Transverse colon (tissue), 4 donors: Measurements from ENCODE around the gene PIM3.

ENCODE experiments used
- CTCF ChIP-seq, 5 experiments: fragments of 200-600 bp in 3 of 5; fragments of 450-650 bp in 2 of 5; sonication (generic) in 3 of 5; IDR thresholded peaks; 1 replicate in 2 of 5; 2 replicates in 3 of 5; pipeline ENCODE4 v1.5.1; 2016 to 2017; ENCODE audit warnings: antibody characterized with exemption in 5 of 5, inconsistent platforms in 3 of 5, mild to moderate bottlenecking in 2 of 5, moderate library complexity in 1 of 5
- EP300 ChIP-seq: sonication (generic); formaldehyde crosslinking; IDR thresholded peaks from one replicate; pipeline ENCODE4 v1.6.1; 2017; ENCODE audit warnings: antibody characterized with exemption, low read depth
- POLR2A ChIP-seq: fragments of 450-650 bp; IDR thresholded peaks from one replicate; pipeline ENCODE4 v1.6.1; 2016; ENCODE audit warnings: antibody characterized with exemption, mild to moderate bottlenecking, moderate library complexity
- POLR2AphosphoS5 ChIP-seq, 3 donors: sonication (generic); formaldehyde crosslinking; IDR thresholded peaks; one replicate each; pipeline ENCODE4 v1.6.1; 2016; ENCODE audit warnings: antibody characterized with exemption in 3 of 3

DNA sequence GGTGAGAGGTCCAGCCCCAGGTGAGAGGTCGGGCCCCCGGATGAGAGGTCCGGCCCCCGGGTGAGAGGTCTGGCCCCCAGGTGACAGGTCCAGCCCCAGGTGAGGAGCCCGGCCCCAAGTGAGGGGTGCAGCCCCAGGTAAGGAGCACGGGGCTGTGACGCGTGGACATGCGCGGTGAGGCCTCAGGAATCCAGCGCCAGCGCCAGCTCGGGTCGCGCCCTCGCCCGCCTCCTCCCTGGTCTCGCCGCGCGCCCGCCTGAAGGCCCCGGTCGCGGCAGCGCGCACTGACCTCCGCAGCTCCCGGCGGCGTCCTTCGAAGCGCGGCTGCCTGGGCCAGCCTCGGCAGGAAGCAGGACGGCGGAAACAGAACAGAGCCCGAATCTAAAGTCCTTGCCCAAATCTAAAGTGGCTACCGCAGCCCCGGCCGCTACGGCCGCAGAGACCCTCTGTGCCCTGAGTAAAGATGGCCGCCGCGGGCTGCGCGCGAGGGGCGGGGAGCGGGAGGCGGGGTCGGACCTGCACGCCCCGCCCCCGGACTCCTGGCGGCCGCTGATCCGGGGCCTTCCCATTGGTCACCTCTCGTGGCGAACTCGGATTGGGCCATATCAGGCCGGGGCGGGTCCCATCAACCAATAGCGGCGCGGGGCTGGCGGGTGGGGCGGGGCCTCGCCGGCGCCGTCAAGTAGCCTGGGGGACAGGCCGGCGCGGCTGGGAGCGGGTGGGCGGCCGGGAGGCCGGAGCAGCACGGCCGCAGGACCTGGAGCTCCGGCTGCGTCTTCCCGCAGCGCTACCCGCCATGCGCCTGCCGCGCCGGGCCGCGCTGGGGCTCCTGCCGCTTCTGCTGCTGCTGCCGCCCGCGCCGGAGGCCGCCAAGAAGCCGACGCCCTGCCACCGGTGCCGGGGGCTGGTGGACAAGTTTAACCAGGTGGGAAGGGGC lies 42.3 kb upstream of the PIM3 start, which contains the start of the genes ALG12 and CRELD2:
- TF ChIP-seq EP300 (no peak), CTCF (IDR thresholded peaks at IDR 0.05) (no peak), POLR2AphosphoS5 (IDR thresholded peaks at IDR 0.05) (peak in 2 of 3 donors; percentile 57 to 71), POLR2A (peak; percentile 63)
